ENCODE measurements around the gene KCNC2.
"Not testable (repeated sequence)": the region's sequence is repeated elsewhere in the genome, so short reads cannot be mapped to it uniquely, and the experiment has no call there.

- TF ChIP-seq CTCF (conservative IDR thresholded peaks at IDR 0.05); ZFX (IDR thresholded peaks at IDR 0.05): not testable (repeated sequence)
Measured at GRCh38 chr12:75185881-75186280, 23.8 kb downstream of the KCNC2 start.
